GM13977 (cell line): Measurements from ENCODE around the gene POLR3GL.

Experiments used
- DNase-seq: peaks from one replicate; pipeline ENCODE4 v3.0.0; 2012; ENCODE audit warnings: low spot score
- CTCF ChIP-seq: IDR thresholded peaks from 2 replicates; pipeline ENCODE4 v1.5.1; 2012; ENCODE audit warnings: mild to moderate bottlenecking, control low read depth; ENCODE audit not compliant: insufficient read depth; ENCODE audit errors: extremely low read depth, missing control alignments
- in situ Hi-C: fragments of 300-500 bp; cut with MboI; formaldehyde crosslinking; loops from one replicate; pipeline ENCODE4 v1.12.0; 2022; ENCODE audit warnings: low sequenced_read_pairs, low pct_unique_long_range_greater_than_20kb, mixed read lengths, inconsistent platforms; ENCODE audit not compliant: unreplicated experiment

POLR3GL gene

GRCh38 chr1:145979746-145980456 lies 15.4 kb downstream of the POLR3GL start:
- in situ Hi-C loops: no loop called here
- TF ChIP-seq CTCF: no peak
- no peak for DNase-seq

GRCh38 chr1:145980457-145980994 lies 16.0 kb downstream of the POLR3GL start:
- no peak for TF ChIP-seq CTCF
- in situ Hi-C loops: no loop called here
- DNase-seq: no peak

- no peak for TF ChIP-seq CTCF
- in situ Hi-C loops: no loop called here
- no peak for DNase-seq
Measured at GRCh38 chr1:145982010-145982723, 17.7 kb downstream of the POLR3GL start.

- no peak for TF ChIP-seq CTCF
- in situ Hi-C loops: no loop called here
- DNase-seq: no peak
Measured at GRCh38 chr1:145983206-145983675, 18.8 kb downstream of the POLR3GL start.

- in situ Hi-C loops: no loop called here
- no peak for DNase-seq
- TF ChIP-seq CTCF: no peak
Measured at GRCh38 chr1:145983960-145984830, 19.7 kb downstream of the POLR3GL start.

GRCh38 chr1:145985129-145985501 lies 20.6 kb downstream of the POLR3GL start:
- in situ Hi-C loops: no loop called here
- no peak for TF ChIP-seq CTCF
- no peak for DNase-seq
